Activated CD8-positive, alpha-beta T cell treated with anti-CD3 and anti-CD28 coated beads for 36 hours (primary cell): Measurements from ENCODE around the gene HNRNPL. TPM values are rescaled to one million over a fixed set of nuclear protein-coding genes. Genes with fewer than 3 reads are reported as not detected.

Source experiments
- ATAC-seq: fragments of 200-7000 bp; cut with Tn5 transposase; one replicate; pipeline ENCODE4 v1.10.0; 2021; ENCODE audit warnings: mild to moderate bottlenecking, moderate library complexity
- CTCF ChIA-PET: fragments of 350-600 bp; sonication (Branson Sonifier 250); formaldehyde crosslinking; loops from one replicate; lab custom pipeline; 2021; ENCODE audit warnings: antibody characterized with exemption; lab: Charles Lee
- POLR2A ChIA-PET: fragments of 350-600 bp; sonication (Branson Sonifier 250); formaldehyde crosslinking; loops from one replicate; lab custom pipeline; 2021; ENCODE audit warnings: antibody characterized with exemption; lab: Charles Lee
- DNase-seq: peaks from one replicate; pipeline ENCODE4 v3.0.0-alpha.2; 2020
- H3K27ac Mint-ChIP-seq: one replicate; pipeline ENCODE4 v1.8.0; 2021; ENCODE audit warnings: mild to moderate bottlenecking, mixed read lengths
- H3K27me3 Mint-ChIP-seq: one replicate; pipeline ENCODE4 v1.8.0; 2021; ENCODE audit warnings: mixed read lengths
- H3K36me3 Mint-ChIP-seq: one replicate; pipeline ENCODE4 v1.8.0; 2021; ENCODE audit warnings: low read depth, mixed read lengths
- H3K4me1 Mint-ChIP-seq: one replicate; pipeline ENCODE4 v1.8.0; 2021; ENCODE audit warnings: low read depth, mixed read lengths
- H3K4me3 Mint-ChIP-seq: one replicate; pipeline ENCODE4 v1.8.0; 2021; ENCODE audit warnings: mild to moderate bottlenecking, moderate library complexity, mixed read lengths
- H3K9me3 Mint-ChIP-seq: one replicate; pipeline ENCODE4 v1.8.0; 2021; ENCODE audit warnings: mixed read lengths
- CTCF ChIP-seq: fragments of 200-600 bp; IDR thresholded peaks from one replicate; pipeline ENCODE4 v1.8.0; 2022; ENCODE audit warnings: antibody characterized with exemption, mild to moderate bottlenecking
- intact Hi-C: fragments of 100-400 bp; cut with micrococcal nuclease; formaldehyde crosslinking; loops from one replicate; pipeline ENCODE4 v1.10.0; 2022
- total RNA-seq, 2 experiments: library from RNA; stranded (reverse); gene quantifications; one replicate each; pipeline ENCODE4 v1.2.3, GENCODE V29; 2021

HNRNPL gene
- total RNA-seq, 2 experiments from 2014 or later, result 747 to 761 TPM

GRCh38 chr19:38883286-38883685, 33.5 kb upstream of the HNRNPL start:
- Mint-ChIP-seq H3K27me3 (no peaks in the 10 kb centered on the region), H3K4me1 (peaks cover 15% of the 10 kb centered on the region), H3K4me3 (no peak overlapping the region), H3K27ac (peak overlapping the region; percentile 12), H3K9me3 (no peaks in the 10 kb centered on the region), H3K36me3 (no peaks in the 10 kb centered on the region)
- DNase-seq (no peak), ATAC-seq (no peak)
- TF ChIP-seq CTCF, result no peak
- CTCF ChIA-PET, result interaction anchor here (1.0 kb wide), 1 partner anchor 14 kb away, joined by 3 read pairs; no protein-coding TSS in a partner anchor
- intact Hi-C loops, result no loop called here
- POLR2A ChIA-PET, result no interaction called here

GRCh38 chr19:38880882-38881609, 31.3 kb upstream of the HNRNPL start:
- peaks cover 6% of the 10 kb centered on the region for H3K36me3 Mint-ChIP-seq
- no peaks in the 10 kb centered on the region for H3K27me3 Mint-ChIP-seq
- intact Hi-C loops, result no loop called here
- POLR2A ChIA-PET, result interaction anchor here (1.6 kb wide), 1 partner anchor 10 kb away, joined by 3 read pairs; no protein-coding TSS in a partner anchor
- H3K4me1 Mint-ChIP-seq, result peaks cover 30% of the 10 kb centered on the region
- H3K27ac Mint-ChIP-seq, result peak overlapping the region; percentile 32
- ATAC-seq (no peak), DNase-seq (no peak)
- no peak for TF ChIP-seq CTCF
- H3K9me3 Mint-ChIP-seq, result no peaks in the 10 kb centered on the region
- no peak overlapping the region for H3K4me3 Mint-ChIP-seq
- CTCF ChIA-PET, result interaction anchor here (0.7 to 0.9 kb wide), 2 partner anchors 11 to 14 kb away, joined by 3 to 4 read pairs; no protein-coding TSS in a partner anchor

GRCh38 chr19:38880076-38880881, 30.5 kb upstream of the HNRNPL start:
- H3K9me3 Mint-ChIP-seq, result no peaks in the 10 kb centered on the region
- H3K36me3 Mint-ChIP-seq, result peaks cover 9% of the 10 kb centered on the region
- no peak for TF ChIP-seq CTCF
- POLR2A ChIA-PET, result interaction anchor here (1.6 kb wide), 1 partner anchor 10 kb away, joined by 3 read pairs; no protein-coding TSS in a partner anchor
- H3K4me1 Mint-ChIP-seq, result peaks cover 31% of the 10 kb centered on the region
- H3K4me3 Mint-ChIP-seq, result no peak overlapping the region
- H3K27ac Mint-ChIP-seq, result peak overlapping the region; percentile 98
- intact Hi-C loops, result no loop called here
- no peaks in the 10 kb centered on the region for H3K27me3 Mint-ChIP-seq
- no peak for ATAC-seq
- DNase-seq, result no peak
- CTCF ChIA-PET, result interaction anchor here (0.7 kb wide), 1 partner anchor 11 kb away, joined by 3 read pairs; no protein-coding TSS in a partner anchor

GRCh38 chr19:38879400-38879751, 29.6 kb upstream of the HNRNPL start:
- DNase-seq (no peak), ATAC-seq (no peak)
- Mint-ChIP-seq H3K4me1 (peaks cover 31% of the 10 kb centered on the region), H3K9me3 (no peaks in the 10 kb centered on the region), H3K27me3 (no peaks in the 10 kb centered on the region), H3K27ac (peak overlapping the region; percentile 98), H3K4me3 (no peak overlapping the region), H3K36me3 (peaks cover 9% of the 10 kb centered on the region)
- CTCF ChIA-PET, result interaction anchor here (1.0 to 6.0 kb wide), 7 partner anchors 8 to 476 kb away, joined by 3 to 61 read pairs (median 7); partner anchors contain the start of genes ECH1, FAM98C, MRPS12 and SARS2
- no peak for TF ChIP-seq CTCF
- POLR2A ChIA-PET, result interaction anchor here (0.8 to 3.5 kb wide), 7 partner anchors 8 to 143 kb away, joined by 3 to 21 read pairs (median 4); partner anchors contain the start of gene HNRNPL
- intact Hi-C loops, result no loop called here
